Measurements from ENCODE around the gene MEIS3. TPM values are rescaled to one million over a fixed set of nuclear protein-coding genes. Genes with fewer than 3 reads are reported as not detected.

The MEIS3 gene
- polyA plus RNA-seq, 1 of the 3 experiments (the other 2 are of a cell fraction) = 69.8 TPM

DNA sequence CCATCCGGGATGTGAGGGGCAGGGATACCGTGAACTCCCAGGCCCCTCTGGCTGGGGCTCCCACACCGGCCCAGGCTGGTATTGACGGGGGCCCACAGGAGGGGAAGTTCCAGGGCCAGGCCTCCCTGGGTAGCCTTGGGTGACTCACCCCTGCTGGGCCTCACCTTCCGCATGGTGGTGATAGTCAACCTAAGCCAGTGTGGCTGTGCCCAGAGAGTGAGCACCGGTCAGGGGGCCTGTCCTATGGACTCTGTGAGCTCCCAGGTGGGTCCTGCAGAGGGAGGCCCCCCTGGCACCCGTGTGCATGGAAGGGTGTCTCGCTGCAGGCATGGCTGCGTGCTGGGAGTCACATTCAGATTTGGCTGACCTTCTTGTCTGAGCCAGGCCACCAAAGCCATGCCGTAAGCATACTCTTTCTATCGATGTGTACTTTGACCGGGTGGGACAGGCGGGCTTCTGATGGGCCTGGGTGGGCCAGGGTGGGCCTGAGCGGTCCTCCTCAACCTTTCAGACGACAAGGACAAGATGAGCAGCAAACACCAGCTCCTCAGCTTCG, 42.7 kb downstream of the MEIS3 start:
- H3K36me3 ChIP-seq (replicated peaks in 1 of 2; ENCODE audit: control insufficient read depth in 1 of 2, insufficient read depth in 2 of 2, low read length in 1 of 2) = peaks cover 4 to 79% of the 10 kb centered on the region in 2 experiments
- H3K4me1 ChIP-seq (ENCODE audit: control insufficient read depth in 1 of 2, insufficient read depth in 2 of 2, low read depth in 1 of 2, low read length in 1 of 2) = no peaks in the 10 kb centered on the region
- no peak overlapping the region for H3K27ac ChIP-seq (ENCODE audit: low read depth in 2 of 2, low read length in 1 of 2)
- no peaks in the 10 kb centered on the region for H3K9me2 ChIP-seq
- POLR2A ChIA-PET = no interaction called here
- no peaks in the 10 kb centered on the region for H3F3A ChIP-seq (replicated peaks; ENCODE audit: insufficient read depth)
- H3K27me3 ChIP-seq (ENCODE audit: insufficient read depth) = no peaks in the 10 kb centered on the region
- no peak overlapping the region for H2AFZ ChIP-seq (ENCODE audit: low read depth)
- CTCF ChIA-PET = interaction anchor here (1.4 to 2.7 kb wide), 2 partner anchors 15 to 92 kb away, joined by 3 to 12 read pairs; no protein-coding TSS in a partner anchor
- no peak overlapping the region for H3K4me2 ChIP-seq
- no peaks in the 10 kb centered on the region for H3K79me2 ChIP-seq (ENCODE audit: insufficient read depth)
- peak; percentile 24 for DNase-seq
- H3K4me3 ChIP-seq (ENCODE audit: low read depth in 2 of 2, low read length in 1 of 2) = no peak overlapping the region
- WGBS (ENCODE audit: low lambda C conversion rate) = 96% methylated on average over 8 of the region's 16 CpGs
- no peaks in the 10 kb centered on the region for H4K20me1 ChIP-seq (ENCODE audit: insufficient read depth)
- H3K9me3 ChIP-seq = no peaks in the 10 kb centered on the region
- no peak for TF ChIP-seq SMC3 (IDR thresholded peaks at IDR 0.05; ENCODE audit: low read depth, low read length)
- TF ChIP-seq FOXJ3 (CRISPR knock-in tag; IDR thresholded peaks at IDR 0.05) = no peak
- TF ChIP-seq GABPA (IDR thresholded peaks at IDR 0.05; ENCODE audit: low read depth) = no peak
- H3K9ac ChIP-seq = no peak overlapping the region

GRCh38 chr19:47375694-47376588, 43.4 kb downstream of the MEIS3 start:
- H3K36me3 ChIP-seq (replicated peaks in 1 of 2; ENCODE audit: control insufficient read depth in 1 of 2, insufficient read depth in 2 of 2, low read length in 1 of 2) = peaks cover 4 to 78% of the 10 kb centered on the region in 2 experiments
- CTCF ChIA-PET = interaction anchor here (1.4 to 2.7 kb wide), 3 partner anchors 15 to 91 kb away, joined by 3 to 12 read pairs (median 6); partner anchors contain the start of gene DHX34

DNA sequence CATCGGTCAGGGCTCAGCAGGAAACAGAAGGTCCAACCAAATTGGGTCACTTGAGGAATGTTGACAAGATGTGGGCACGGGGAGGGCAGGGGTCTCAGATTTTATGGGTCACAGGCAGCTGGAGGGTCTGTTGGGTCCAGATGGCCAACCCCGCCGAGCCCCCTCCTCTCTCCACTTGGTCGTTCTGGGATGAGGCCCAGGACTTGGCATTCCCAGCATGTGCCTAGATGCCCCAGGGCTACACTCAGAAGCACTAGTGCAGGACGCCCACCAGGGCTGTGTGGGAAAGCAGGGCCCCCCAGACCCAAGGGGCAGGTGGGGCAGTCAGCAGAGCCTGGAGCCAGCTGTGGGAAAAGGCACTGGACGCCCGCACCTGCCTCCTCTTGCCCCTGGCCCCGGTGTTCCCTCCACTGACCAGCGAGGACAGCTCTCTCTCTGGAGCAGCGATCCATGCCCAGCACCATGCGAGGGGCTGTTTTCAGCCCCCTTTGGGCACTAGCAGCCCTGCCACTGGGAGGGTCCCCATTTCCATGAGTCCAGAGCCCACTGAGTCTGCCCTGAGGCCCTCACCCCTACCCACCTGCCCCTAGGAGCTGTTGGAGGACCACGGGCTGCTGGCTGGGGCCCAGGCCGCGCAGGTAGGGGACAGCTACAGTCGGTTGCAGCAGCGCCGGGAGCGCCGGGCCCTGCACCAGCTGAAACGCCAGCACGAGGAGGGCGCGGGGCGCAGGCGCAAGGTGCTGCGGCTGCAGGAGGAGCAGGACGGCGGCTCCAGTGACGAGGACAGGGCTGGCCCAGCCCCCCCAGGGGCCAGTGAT, 44.2 kb downstream of the MEIS3 start:
- CTCF ChIA-PET = interaction anchor here (0.7 to 2.7 kb wide), 3 partner anchors 16 to 79 kb away, joined by 3 to 12 read pairs (median 6); partner anchors contain the start of gene DHX34
- POLR2A ChIA-PET = no interaction called here
- H3K36me3 ChIP-seq (replicated peaks in 1 of 2; ENCODE audit: control insufficient read depth in 1 of 2, insufficient read depth in 2 of 2, low read length in 1 of 2) = peaks cover 8 to 77% of the 10 kb centered on the region in 2 experiments
- TF ChIP-seq, protein P1, sequence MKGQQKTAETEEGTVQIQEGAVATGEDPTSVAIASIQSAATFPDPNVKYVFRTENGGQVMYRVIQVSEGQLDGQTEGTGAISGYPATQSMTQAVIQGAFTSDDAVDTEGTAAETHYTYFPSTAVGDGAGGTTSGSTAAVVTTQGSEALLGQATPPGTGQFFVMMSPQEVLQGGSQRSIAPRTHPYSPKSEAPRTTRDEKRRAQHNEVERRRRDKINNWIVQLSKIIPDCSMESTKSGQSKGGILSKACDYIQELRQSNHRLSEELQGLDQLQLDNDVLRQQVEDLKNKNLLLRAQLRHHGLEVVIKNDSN (IDR thresholded peaks at IDR 0.05; ENCODE audit: borderline replicate concordance, low read depth) = no peak
- TF ChIP-seq MAX (IDR thresholded peaks at IDR 0.05; ENCODE audit: low read depth) = no peak
- TF ChIP-seq EP300 (IDR thresholded peaks at IDR 0.05; ENCODE audit: borderline replicate concordance in 1 of 2, low read depth in 1 of 2, low read length in 1 of 2) = no peak
- TF ChIP-seq RCOR1 (IDR thresholded peaks at IDR 0.05; ENCODE audit: low read length) = no peak
- no peak for TF ChIP-seq TAF1 (IDR thresholded peaks at IDR 0.05; ENCODE audit: borderline replicate concordance, low read depth, low read length)
- TF ChIP-seq, protein P2, sequence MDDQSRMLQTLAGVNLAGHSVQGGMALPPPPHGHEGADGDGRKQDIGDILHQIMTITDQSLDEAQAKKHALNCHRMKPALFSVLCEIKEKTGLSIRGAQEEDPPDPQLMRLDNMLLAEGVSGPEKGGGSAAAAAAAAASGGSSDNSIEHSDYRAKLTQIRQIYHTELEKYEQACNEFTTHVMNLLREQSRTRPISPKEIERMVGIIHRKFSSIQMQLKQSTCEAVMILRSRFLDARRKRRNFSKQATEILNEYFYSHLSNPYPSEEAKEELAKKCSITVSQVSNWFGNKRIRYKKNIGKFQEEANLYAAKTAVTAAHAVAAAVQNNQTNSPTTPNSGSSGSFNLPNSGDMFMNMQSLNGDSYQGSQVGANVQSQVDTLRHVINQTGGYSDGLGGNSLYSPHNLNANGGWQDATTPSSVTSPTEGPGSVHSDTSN (IDR thresholded peaks at IDR 0.05) = no peak
- TF ChIP-seq POLR2AphosphoS5 (IDR thresholded peaks at IDR 0.05; ENCODE audit: low read depth, low read length) = no peak
- TF ChIP-seq CHD2 (IDR thresholded peaks at IDR 0.05; ENCODE audit: low read length, partially characterized antibody) = no peak
- TF ChIP-seq TEAD4 (IDR thresholded peaks at IDR 0.05; ENCODE audit: borderline replicate concordance, insufficient read depth) = no peak
- no peak for TF ChIP-seq FOSL2 (IDR thresholded peaks at IDR 0.05; ENCODE audit: borderline replicate concordance, low read depth)
- TF ChIP-seq NRF1 (IDR thresholded peaks at IDR 0.05; ENCODE audit: low read depth, low read length) = no peak
- no peak for TF ChIP-seq MXI1 (IDR thresholded peaks at IDR 0.05; ENCODE audit: low read depth, low read length)
- no peak for TF ChIP-seq YY1 (IDR thresholded peaks at IDR 0.05; ENCODE audit: low read depth)

More at GRCh38 chr19:47375694-47376588, 43.4 kb downstream of the MEIS3 start:
- no peaks in the 10 kb centered on the region for H3K27me3 ChIP-seq (ENCODE audit: insufficient read depth)
- no peaks in the 10 kb centered on the region; the same call in 1 of the 2 replicates for H3K79me2 ChIP-seq (ENCODE audit: insufficient read depth)
- no peaks in the 10 kb centered on the region for H3K9me2 ChIP-seq
- no peaks in the 10 kb centered on the region for H4K20me1 ChIP-seq (ENCODE audit: insufficient read depth)
- TF ChIP-seq RXRA (IDR thresholded peaks at IDR 0.05; ENCODE audit: borderline replicate concordance, low read depth) (no peak), SIN3A (IDR thresholded peaks at IDR 0.05; ENCODE audit: borderline replicate concordance, low read depth, low read length) (no peak), GABPA (IDR thresholded peaks at IDR 0.05; ENCODE audit: low read depth) (no peak)
- no peaks in the 10 kb centered on the region for H3F3A ChIP-seq (replicated peaks; ENCODE audit: insufficient read depth)
- no peaks in the 10 kb centered on the region for H3K9me3 ChIP-seq
- no peak overlapping the region for H3K27ac ChIP-seq (ENCODE audit: low read depth in 2 of 2, low read length in 1 of 2)
- no peak overlapping the region for H3K4me3 ChIP-seq (ENCODE audit: low read depth in 2 of 2, low read length in 1 of 2)
- H3K9ac ChIP-seq = no peak overlapping the region
- no peak overlapping the region for H2AFZ ChIP-seq (ENCODE audit: low read depth)
- no peaks in the 10 kb centered on the region for H3K4me1 ChIP-seq (ENCODE audit: control insufficient read depth in 1 of 2, insufficient read depth in 2 of 2, low read depth in 1 of 2, low read length in 1 of 2)
- peak; percentile 33 for DNase-seq
- POLR2A ChIA-PET = no interaction called here
- 100% methylated on average over 6 of the region's 30 CpGs for WGBS (ENCODE audit: low lambda C conversion rate)
- no peak overlapping the region for H3K4me2 ChIP-seq

More for the DNA sequence above, 44.2 kb downstream of the MEIS3 start:
- H3K27me3 ChIP-seq (ENCODE audit: insufficient read depth) = no peaks in the 10 kb centered on the region
- H3K9ac ChIP-seq = no peak overlapping the region
- no peaks in the 10 kb centered on the region; the same call in 1 of the 2 replicates for H3K79me2 ChIP-seq (ENCODE audit: insufficient read depth)
- WGBS (ENCODE audit: low lambda C conversion rate) = 92% methylated on average over 17 of the region's 30 CpGs
- no peaks in the 10 kb centered on the region for H3K9me2 ChIP-seq
- H3K27ac ChIP-seq (ENCODE audit: low read depth in 2 of 2, low read length in 1 of 2) = no peak overlapping the region
- H3K9me3 ChIP-seq = no peaks in the 10 kb centered on the region
- no peak for DNase-seq
- no peaks in the 10 kb centered on the region for H3F3A ChIP-seq (replicated peaks; ENCODE audit: insufficient read depth)
- H3K4me3 ChIP-seq (ENCODE audit: low read depth in 2 of 2, low read length in 1 of 2) = no peak overlapping the region
- no peak overlapping the region for H3K4me2 ChIP-seq
- no peaks in the 10 kb centered on the region for H4K20me1 ChIP-seq (ENCODE audit: insufficient read depth)
- H2AFZ ChIP-seq (ENCODE audit: low read depth) = no peak overlapping the region
- no peaks in the 10 kb centered on the region for H3K4me1 ChIP-seq (ENCODE audit: control insufficient read depth in 1 of 2, insufficient read depth in 2 of 2, low read depth in 1 of 2, low read length in 1 of 2)

All from SK-N-SH (cell line).